ENCODE measurements around the gene PNMA8B.

DNA sequence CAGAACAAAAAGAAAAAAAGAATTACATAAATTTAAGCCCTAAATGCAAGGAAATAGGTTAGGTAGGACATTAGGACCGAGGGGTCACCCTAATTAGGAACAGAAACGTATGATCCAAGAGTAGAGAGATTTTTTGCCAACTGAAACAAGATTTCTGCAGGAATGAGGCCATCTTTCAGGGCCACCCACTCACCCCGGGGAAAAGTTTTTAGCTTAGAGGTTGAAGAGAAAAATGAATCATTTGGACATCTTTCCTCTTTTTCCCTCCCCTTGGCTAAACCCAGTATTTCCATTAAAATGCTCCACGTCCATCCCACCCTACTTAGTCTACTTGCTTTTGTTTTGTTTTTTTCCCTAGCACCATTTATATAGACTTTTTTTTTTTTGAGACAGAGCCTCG, 13.7 kb downstream of the PNMA8B start:
- TF ChIP-seq, protein P1, sequence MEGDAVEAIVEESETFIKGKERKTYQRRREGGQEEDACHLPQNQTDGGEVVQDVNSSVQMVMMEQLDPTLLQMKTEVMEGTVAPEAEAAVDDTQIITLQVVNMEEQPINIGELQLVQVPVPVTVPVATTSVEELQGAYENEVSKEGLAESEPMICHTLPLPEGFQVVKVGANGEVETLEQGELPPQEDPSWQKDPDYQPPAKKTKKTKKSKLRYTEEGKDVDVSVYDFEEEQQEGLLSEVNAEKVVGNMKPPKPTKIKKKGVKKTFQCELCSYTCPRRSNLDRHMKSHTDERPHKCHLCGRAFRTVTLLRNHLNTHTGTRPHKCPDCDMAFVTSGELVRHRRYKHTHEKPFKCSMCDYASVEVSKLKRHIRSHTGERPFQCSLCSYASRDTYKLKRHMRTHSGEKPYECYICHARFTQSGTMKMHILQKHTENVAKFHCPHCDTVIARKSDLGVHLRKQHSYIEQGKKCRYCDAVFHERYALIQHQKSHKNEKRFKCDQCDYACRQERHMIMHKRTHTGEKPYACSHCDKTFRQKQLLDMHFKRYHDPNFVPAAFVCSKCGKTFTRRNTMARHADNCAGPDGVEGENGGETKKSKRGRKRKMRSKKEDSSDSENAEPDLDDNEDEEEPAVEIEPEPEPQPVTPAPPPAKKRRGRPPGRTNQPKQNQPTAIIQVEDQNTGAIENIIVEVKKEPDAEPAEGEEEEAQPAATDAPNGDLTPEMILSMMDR (IDR thresholded peaks at IDR 0.05): no peak
- TF ChIP-seq POLR2A (IDR thresholded peaks at IDR 0.05; ENCODE audit: low read depth): no peak

Data from esophagus muscularis mucosa (tissue), 3 donors.